Measurements from ENCODE around the gene VGLL2. TPM values are rescaled to one million over a fixed set of nuclear protein-coding genes. Genes with fewer than 3 reads are reported as not detected.
"Not testable (repeated sequence)": the region's sequence is repeated elsewhere in the genome, so short reads cannot be mapped to it uniquely, and the experiment has no call there.

Gene VGLL2, protein sequence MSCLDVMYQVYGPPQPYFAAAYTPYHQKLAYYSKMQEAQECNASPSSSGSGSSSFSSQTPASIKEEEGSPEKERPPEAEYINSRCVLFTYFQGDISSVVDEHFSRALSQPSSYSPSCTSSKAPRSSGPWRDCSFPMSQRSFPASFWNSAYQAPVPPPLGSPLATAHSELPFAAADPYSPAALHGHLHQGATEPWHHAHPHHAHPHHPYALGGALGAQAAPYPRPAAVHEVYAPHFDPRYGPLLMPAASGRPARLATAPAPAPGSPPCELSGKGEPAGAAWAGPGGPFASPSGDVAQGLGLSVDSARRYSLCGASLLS
- polyA plus RNA-seq (ENCODE audit: insufficient read length) = 82.7 TPM

DNA sequence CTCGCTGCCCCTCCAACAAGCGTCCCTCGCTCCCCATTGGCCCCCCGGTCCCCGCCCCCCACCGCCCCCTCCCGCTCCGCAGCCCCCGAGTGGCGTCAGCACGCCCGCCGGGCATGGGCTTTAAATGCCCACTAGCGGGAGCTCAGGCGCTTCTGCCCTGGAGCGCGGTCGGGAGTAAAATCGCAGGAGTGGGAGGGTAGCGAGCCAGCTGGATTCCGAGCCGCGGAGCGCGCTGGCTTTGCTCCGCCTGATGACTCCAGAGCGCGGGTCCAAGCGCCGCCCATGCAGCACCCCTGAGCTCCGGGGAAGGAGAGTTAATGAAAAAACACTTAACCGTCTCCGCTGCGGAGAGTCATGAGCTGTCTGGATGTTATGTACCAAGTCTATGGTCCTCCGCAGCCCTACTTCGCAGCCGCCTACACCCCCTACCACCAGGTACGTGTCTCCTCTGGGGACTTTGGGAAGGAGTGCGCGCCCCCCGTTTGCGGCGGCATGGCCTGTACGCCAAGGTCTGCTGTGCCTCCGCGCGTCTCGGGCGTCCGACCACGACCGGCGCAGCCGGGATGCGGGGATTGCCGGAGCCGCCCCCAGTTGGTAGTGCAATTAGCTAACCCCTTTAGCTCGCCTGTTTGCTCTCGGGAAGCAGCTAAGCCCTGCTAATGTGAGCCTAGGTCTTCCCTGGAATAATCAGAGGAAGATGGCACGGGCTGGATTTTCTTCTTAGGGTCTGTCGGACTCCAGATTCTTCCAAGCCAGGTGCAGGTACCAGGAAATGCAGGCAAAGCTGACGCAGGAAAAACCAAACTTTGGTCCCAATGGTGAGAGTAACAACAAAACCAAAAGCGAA, at the start of gene VGLL2:
TSS of gene VGLL2 (plus strand) at position 149 of the 847 bp plus-strand sequence. CDS start at position 355, 206 bp downstream.
- peak; percentile 73 for DNase-seq

DNA sequence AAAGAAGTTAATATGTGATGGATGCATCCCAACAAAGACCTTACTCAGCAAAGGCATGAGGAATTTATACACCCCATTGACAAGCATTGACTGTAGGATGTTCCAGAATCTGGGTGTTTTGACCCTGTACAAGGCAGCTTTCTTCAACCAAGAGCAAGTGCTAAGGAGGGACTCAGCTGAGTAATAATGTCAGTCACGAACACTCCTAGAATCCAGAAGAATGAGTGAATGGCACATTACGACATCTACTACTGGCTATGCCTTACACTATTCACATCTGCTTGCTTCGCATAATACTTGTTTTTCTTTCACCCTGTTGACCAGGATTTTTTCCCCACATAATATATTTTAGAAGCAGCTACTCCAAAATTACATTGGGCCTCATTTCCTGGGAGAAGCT, 42.5 kb upstream of the VGLL2 start:
- no peak for DNase-seq

DNA sequence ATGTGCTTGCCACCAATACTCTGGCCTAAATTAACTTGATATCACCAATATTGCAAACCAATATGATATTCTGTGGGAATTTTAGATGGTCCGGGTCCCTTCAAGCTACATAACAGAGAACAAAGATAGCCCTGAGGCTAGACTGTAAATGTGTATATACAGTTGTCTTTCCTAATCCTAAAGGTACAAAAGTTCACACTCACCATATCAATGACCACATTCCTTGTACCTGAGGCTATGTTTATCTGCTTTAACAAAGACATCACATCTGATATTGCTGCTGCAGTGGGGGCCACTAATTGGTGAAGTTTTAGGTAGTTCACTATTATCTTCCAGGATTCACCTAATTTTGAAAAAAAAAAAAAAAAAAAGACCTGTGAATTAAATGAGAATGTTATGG, 38.6 kb upstream of the VGLL2 start:
- DNase-seq = no peak

DNA sequence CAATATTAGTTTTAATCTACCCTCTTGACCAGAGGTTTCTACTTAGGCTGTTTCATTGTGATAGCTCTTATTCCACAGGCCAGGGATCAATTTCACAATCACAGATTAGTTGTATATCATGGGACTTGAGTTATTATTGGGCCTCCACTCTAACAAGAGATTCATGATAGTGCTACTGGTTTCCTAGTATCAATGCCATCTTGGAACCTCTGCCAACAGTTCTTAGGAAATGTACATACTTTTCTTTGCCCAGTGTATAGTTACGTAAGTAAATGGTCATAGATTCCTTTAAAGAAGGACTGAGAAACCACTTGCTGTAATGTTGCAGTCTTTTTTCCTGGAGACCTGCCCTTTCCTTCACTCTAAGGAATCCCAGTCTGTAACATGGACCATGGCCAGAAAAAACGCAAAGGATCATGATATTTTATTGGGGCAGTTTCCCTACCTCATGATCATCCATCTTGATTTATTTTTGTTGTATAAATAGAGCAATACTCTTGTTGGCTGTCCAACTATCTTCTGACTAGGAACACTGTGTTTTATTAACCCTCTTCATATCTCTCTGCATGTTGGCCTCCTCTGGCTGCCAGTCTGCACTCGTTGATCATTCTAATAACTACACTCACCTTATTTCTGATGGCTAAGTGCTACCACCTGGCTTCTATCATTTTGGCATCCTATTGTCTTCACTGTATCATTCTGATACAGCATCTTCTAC, 38.0 kb upstream of the VGLL2 start:
- DNase-seq = no peak

DNA sequence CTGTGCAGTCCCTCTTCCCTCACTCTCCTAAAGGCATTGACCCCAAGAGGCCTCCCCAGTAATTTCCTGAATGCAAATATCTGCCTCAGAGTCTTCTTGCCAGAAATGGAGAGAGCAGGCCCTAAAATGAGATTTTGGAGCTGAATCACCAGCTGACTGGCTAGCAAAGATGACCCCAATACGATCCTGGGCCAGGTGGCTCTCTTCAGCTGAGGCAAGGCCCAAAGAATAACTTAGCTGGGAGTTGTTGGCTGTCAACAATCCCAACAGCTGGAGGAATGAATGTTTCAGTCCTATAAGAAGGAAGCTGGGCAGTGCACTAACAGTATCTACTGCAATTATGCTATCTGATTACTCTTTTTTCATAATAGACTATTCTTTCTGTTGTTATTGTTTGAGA, 37.2 kb upstream of the VGLL2 start:
- DNase-seq = no peak

DNA sequence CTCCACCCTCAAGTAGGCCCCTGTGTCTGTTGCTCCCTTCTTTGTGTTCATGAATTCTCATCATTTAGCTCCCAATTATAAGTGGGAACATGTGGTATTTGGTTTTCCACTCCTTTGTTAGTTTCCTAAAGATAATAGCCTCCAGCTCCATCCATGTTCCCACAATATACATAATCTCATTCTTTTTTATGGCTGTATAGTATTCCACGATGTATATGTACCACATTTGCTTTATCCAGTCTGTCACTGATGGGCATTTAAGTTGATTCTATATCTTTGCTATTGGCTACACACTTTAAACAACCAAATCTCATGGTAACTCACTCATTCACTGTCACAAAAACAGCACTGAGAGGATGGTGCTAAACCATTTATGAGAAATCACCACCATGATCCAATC, 35.5 kb upstream of the VGLL2 start:
- no peak for DNase-seq

DNA sequence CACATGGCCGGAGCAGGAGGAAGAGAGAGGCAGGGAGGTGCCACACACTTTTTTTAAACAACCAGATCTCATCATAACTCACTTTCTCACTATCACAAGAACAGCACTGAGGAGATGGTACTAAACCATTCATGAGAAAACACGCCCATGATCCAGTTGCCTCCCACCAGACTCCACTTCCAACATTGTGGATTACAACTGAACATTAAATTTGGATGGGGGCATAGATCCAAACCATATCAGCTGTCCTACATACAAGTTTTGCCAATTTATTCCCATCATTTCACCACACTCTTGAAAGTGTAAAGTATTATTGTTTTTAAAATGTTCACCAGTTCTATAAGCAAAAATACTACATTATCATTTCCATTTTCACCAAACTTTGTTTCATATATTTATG, 33.9 kb upstream of the VGLL2 start:
- no peak for DNase-seq

DNA sequence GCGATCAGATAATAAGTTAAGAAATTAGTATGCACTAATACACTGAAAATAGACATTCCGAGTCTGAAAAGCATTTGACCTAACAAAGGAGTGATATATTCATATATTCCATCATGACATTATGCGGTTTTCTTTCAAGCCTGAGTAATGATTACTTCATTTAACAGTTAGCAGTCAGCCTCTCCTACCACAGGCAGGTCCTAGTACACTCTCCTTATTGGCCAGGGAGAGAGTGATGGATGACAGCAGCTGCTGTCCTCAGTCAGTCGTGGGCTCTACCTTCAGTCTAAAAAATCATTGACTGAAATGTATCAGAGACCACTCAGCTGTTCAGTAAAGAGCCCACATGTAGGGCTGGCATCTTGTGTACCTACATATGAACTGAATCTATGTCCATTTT, 33.2 kb upstream of the VGLL2 start:
- no peak for DNase-seq

DNA sequence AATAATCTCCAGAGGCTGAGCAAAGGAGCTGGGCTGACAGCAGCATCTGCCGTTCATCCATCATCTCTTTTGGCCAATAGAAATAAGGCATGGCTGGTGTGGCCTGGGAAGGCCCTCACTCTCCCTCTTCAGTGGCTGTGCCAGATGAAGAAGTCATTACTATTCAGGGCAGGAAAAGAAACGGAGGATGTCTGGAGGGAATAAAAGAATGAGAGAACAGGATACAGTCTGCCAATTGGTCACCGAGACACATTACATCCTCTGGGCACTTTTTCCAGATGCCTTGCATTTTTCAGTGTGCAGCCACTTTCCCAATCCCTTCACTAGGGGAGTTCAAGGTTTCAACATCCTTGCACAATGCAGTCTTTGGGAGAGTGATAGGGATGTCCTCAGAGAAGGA, 32.2 kb upstream of the VGLL2 start:
- peak; percentile 8 for DNase-seq

DNA sequence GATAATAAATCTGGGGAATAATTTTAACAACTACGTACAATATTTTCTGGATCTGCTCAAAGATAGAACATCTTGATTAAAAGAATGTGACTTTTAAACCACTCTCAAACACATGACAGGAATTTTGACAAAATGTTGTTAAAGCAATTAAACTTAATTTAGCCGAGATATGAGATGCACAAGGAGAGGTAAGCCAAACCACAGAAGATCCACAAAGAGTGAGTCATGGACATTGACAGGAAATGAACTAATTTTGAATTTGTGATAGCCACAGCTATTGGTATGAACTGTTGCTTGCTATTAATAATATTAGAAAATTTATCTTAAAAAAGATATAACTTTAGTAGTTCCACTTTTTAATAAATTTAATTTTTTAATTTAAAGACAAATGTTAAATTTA, 27.8 kb upstream of the VGLL2 start:
- no peak for DNase-seq

DNA sequence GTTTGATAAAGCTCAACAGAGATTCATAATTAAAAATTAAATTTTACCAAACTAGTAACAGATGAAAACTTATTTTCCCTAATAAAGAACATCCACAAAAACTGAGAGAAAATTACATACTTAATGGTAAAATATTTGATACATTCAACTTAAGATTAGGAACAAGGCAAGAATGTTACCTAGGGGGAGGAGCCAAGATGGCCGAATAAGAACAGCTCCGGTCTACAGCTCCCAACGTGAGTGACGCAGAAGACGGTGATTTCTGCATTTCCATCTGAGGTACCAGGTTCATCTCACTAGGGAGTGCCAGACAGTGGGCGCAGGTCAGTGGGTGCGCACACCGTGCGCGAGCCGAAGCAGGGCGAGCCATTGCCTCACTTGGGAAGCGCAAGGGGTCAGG, 20.8 kb upstream of the VGLL2 start:
- DNase-seq = not testable (repeated sequence)

DNA sequence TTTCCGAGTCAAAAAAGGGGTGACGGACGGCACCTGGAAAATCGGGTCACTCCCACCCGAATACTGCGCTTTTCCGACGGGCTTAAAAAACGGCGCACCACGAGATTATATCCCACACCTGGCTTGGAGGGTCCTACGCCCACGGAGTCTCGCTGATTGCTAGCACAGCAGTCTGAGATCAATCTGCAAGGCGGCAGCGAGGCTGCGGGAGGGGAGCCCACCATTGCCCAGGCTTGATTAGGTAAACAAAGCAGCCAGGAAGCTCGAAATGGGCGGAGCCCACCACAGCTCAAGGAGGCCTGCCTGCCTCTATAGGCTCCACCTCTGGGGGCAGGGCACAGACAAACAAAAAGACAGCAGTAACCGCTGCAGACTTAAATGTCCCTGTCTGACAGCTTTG, 20.4 kb upstream of the VGLL2 start:
- DNase-seq = not testable (repeated sequence)

DNA sequence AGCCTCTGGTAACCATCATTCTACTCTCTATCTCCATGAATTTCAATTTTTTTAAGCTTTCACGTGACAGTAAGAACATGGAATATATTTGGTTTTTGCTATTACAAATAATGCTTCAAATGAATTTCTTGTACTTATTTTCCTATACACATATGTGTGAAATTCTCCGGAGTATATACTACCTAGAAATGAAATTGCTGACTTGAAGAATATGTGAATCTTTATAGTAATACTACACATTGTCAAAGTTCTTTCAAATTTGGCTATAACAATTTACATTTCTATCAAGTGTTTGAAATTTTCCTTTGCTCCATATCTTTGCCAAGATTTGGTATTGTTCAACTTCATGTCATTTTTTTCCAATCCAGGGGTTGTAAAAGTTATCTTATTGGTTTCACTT, 11.6 kb upstream of the VGLL2 start:
- DNase-seq = no peak

DNA sequence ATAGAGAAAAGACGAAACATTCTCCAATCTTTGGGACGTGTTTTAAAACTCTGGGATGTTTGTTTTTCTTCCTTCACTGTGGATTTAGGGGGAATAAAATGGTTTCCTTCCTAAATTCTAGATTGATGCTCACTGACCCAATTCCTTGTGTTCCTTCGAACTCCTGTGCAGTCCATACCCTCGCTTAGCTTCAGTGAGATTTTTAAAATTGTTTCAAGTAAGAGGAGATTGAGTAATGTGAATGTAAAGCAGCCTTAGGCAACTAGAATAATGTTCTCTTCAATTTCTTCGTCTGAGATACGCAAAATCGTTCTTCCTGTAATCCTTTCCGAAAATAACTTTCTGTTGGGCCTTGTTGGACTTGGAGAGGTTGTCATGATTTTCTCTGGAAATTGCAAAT, 2.6 kb upstream of the VGLL2 start:
- DNase-seq = no peak

DNA sequence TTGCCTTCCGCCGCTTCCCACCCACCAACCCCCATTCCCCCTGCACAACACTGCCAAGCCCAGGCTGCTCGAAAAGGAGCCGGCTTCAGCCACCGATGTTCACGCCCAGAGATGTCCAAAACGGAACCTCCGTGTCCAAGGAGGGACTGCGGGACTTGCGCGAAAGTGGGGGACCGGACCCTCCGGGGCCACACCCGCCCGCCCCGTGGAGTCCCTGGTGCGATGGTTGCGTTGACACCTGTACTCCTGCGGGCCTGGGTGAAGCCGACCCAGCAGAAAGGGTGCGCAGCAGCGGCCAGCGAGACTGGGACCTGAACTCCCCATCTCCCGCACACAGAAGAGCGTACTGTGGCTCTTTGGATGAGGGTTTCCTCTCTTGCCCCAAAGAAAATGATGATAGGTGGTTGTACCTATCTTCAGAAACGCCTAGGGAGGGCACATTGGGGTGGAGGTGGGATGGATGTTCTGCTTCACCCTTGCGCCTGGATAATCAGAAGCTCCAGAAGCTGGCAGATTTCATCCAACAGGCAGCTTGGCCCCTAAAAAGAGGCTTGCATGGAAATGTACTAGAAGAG, 1.9 kb upstream of the VGLL2 start:
- no peak for DNase-seq

DNA sequence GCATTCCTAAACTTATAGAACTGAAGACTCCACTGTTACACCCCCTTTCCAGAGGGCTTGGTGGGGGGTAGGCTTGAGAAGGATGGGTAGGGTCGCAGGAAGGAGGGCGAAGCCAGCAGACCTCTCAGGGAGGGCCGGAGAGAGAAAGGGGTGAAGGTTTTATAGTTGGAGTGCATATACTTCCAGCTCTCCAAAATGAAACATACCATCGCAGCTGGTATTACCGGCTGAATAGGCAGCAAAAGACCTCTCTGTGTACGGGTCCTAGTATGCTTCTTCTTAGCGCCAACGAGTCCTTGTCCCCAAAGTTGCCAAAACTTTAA, 1.0 kb upstream of the VGLL2 start:
- DNase-seq = no peak

DNA sequence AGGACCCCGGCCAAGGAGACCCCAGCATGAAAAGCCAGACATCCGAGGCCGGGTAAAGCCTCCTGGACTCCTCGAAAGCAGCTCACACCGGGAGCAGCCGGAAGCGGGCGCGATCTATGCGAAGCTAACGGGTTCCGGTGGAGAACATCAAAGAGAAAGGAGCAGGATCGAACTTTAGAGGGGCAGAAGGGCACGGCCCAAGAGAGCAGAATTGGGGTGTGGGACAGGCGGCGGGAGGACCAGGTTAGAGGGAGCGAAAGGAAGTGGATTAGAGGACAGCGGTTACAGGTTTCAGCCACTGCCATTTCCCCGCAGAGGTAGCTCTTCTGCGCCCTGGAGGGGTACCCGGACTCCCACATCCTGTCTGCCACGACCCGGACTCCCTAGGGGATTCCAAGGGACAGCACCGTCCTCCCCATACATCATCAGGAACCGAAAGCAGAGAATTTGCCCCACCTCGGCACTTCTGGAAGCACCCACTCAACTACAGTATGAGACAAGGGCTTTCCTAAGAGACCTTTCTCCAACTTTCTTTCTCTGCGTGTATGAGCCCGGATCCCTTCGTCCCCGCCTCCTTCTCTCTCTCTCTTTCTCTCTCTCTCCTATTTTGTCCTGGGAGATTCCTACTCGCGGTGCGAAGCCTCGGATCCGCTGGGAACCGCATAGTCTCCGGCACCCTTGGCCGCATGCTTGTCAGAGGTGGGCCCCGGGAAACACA, 507 bp upstream of the VGLL2 start:
- DNase-seq = no peak

DNA sequence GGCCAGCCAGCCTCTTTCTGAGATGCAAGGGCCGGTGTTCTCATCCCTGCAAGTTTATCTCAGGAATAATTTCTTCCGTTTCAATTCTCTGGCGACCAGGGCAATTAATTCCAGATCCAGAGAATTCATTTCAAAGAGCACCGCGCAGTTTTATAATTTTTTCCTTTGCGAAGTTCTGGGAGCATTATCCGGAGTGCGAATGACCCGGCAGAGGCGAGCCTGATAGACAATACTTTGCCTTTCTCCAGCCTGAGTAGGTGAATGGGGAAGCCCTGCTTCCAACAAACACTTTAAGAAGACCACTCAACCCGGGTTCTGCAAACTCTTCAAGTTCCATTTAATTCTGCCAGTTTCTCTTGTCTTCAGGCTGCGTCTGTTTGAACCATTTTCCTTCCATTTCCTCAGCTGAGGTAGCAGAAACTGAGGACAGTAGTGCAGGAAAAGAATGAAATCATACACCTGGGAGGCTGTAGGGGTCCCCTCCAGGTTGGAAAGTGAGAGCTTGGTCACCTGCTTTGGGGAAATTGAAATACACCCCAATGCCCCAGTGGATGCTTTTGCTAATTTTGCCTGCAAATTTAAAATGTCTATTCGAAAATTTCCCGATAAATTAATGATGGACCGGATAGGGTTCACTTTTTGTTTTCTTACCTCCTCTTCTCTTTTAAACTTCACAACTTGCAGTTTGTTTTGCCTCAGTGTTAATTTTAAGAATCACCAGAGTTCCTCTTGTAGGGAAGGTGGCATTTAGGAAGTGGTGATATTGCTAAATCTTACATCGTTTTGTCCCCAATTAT, 1.1 kb downstream of the VGLL2 start:
- DNase-seq = no peak

DNA sequence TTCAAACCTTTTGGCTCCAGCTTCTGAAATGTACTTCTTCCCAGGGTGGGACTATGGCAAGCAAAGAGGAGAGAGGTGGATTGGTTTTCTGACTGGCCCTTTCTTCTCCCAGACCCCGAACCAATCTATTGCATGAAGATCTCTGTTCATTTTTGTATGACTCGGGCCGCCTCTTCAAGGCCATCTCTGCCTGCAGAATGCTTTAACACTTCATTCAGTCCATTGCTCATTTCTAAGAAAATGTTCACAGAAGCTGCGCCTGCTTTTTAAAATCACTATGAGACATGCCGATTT, 1.6 kb downstream of the VGLL2 start:
- no peak for DNase-seq

DNA sequence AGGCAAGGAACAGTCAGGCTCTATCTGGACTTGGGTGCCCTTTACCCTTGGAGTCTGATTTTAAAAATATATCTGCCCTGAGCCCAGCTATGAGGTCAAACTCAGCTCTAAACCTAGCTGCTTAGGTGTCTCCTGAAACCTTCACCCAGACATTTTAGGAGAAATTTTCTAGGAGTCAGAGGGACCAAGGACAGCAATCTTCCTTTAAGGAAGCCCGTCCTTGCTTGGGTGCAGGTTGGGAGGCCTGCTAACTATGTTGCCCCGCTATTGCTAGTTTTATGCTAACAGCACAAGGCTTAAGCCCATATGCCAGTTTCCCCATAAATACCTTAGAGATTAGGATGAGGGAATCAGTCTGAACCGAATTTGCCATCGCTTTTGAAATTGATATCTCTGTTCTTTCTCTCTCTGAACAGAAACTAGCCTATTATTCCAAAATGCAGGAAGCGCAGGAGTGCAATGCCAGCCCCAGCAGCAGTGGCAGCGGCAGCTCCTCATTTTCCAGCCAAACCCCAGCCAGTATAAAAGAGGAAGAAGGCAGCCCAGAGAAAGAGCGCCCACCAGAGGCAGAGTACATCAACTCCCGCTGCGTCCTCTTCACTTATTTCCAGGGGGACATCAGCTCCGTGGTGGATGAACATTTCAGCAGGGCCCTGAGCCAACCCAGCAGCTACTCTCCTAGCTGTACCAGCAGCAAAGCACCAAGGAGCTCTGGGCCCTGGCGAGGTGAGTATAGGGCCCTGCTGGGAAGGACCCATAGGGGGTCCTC, 2.6 kb downstream of the VGLL2 start:
- no peak for DNase-seq

DNA sequence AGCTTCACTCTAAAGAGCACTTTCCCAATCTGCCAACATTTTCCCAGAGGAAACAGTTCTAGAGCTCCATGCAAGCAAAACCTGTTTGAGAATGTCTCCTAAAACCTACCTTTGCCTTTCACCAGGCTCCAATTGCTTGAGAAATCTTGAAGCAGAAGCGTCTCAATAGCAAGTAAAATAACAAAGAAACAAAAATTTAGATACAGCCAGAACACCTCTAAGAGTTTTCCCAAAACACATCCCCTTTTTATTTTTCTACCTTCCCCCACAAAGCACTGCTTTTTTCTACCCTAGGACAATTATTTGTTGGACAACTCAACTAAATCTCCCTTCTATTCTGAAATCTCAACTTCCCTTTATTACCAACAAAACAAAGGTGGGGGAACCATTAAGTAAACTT, 3.6 kb downstream of the VGLL2 start:
- no peak for DNase-seq

All from hindlimb muscle (tissue), 1 donor.